Measurements from ENCODE around the gene PLXNC1.
A peak's percentile ranks its signal among the peaks of the same experiment; 100 is the strongest.

The PLXNC1 gene

GRCh38 chr12:94147991-94148738, at the start of gene PLXNC1:
PLXNC1 (plus strand) TSS chr12:94148577; CDS start chr12:94148972, 395 bp downstream.
- peak in 1 of 2 experiments; percentile 24 for DNase-seq

GRCh38 chr12:94099191-94099590, 49.2 kb upstream of the PLXNC1 start:
- no peak for DNase-seq

- DNase-seq = no peak
Measured at GRCh38 chr12:94099632-94100031, 48.7 kb upstream of the PLXNC1 start.

- DNase-seq = no peak
Measured at GRCh38 chr12:94100211-94100627, 48.2 kb upstream of the PLXNC1 start.

GRCh38 chr12:94100990-94101737, 47.2 kb upstream of the PLXNC1 start:
- peak; percentile 68 to 80 for DNase-seq

- DNase-seq = peak; percentile 74 to 80
Measured at GRCh38 chr12:94101738-94102660, 46.4 kb upstream of the PLXNC1 start.

- DNase-seq = no peak
Measured at GRCh38 chr12:94103986-94104385, 44.4 kb upstream of the PLXNC1 start.

GRCh38 chr12:94107910-94108309, 40.5 kb upstream of the PLXNC1 start:
- DNase-seq = no peak

GRCh38 chr12:94109160-94109559, 39.2 kb upstream of the PLXNC1 start:
- DNase-seq = no peak

- DNase-seq = no peak
Measured at GRCh38 chr12:94110258-94110657, 38.1 kb upstream of the PLXNC1 start.

- no peak for DNase-seq
Measured at GRCh38 chr12:94111302-94111701, 37.1 kb upstream of the PLXNC1 start.

GRCh38 chr12:94112121-94112520, 36.3 kb upstream of the PLXNC1 start:
- DNase-seq = no peak

GRCh38 chr12:94114166-94114565, 34.2 kb upstream of the PLXNC1 start:
- no peak for DNase-seq

- DNase-seq = no peak
Measured at GRCh38 chr12:94116191-94116590, 32.2 kb upstream of the PLXNC1 start.

GRCh38 chr12:94121886-94122285, 26.5 kb upstream of the PLXNC1 start:
- no peak for DNase-seq

GRCh38 chr12:94122591-94122990, 25.8 kb upstream of the PLXNC1 start:
- DNase-seq = no peak

GRCh38 chr12:94123127-94123526, 25.2 kb upstream of the PLXNC1 start:
- DNase-seq = no peak

GRCh38 chr12:94126067-94126466, 22.3 kb upstream of the PLXNC1 start:
- no peak for DNase-seq

- no peak for DNase-seq
Measured at GRCh38 chr12:94127239-94128131, 20.9 kb upstream of the PLXNC1 start.

- DNase-seq = no peak
Measured at GRCh38 chr12:94128280-94128679, 20.1 kb upstream of the PLXNC1 start.

- DNase-seq = peak in 1 of 2 experiments; percentile 12
Measured at GRCh38 chr12:94133964-94134795, 14.2 kb upstream of the PLXNC1 start.
